ENCODE results near the gene CLCN4.

CLCN4 gene

DNA sequence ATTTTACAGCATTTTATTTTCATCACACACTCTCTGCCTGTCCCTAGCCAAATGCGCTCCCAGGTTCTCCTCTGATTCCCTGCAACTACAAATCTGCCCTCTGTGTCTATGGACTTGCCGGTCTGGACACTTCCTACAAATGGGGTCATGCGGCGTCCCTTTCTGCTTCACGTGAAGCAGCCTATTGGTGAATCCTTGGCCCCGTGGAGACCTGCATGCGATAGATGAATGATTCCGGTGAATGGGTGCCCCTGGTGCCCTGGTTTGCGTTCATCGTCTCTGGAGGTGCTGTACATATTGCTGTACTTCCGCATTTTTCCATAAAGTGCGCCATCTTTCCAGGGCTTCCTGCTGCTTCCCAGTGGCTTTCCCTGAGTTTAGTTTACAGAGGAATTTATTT is 27.5 kb upstream of the CLCN4 start:
- Histone ChIP-seq H3K79me2 (ENCODE audit: insufficient read depth, low read length) (no peaks in the 10 kb centered on the region), H3K36me3 (ENCODE audit: insufficient read depth, low read length) (no peaks in the 10 kb centered on the region), H3K4me1 (ENCODE audit: insufficient read depth, low read length, poor library complexity, severe bottlenecking) (no peaks in the 10 kb centered on the region), H3K4me2 (ENCODE audit: low read depth, low read length, poor library complexity, severe bottlenecking) (no peak overlapping the region), H3K9me3 (ENCODE audit: insufficient read depth, low read depth, low read length) (no peaks in the 10 kb centered on the region), H3K27me3 (ENCODE audit: insufficient read depth, low read length, poor library complexity, severe bottlenecking) (no peaks in the 10 kb centered on the region), H3F3A (ENCODE audit: low read depth) (no peaks in the 10 kb centered on the region), H3K9ac (ENCODE audit: low read depth, low read length, poor library complexity, severe bottlenecking) (no peak overlapping the region), H4K20me1 (ENCODE audit: insufficient read depth, low read length, poor library complexity, severe bottlenecking) (no peaks in the 10 kb centered on the region), H3K9me2 (replicated peaks; ENCODE audit: low read depth, low read length) (no peaks in the 10 kb centered on the region), H3K4me3 (ENCODE audit: low read length, poor library complexity, severe bottlenecking) (no peak overlapping the region), H2AFZ (ENCODE audit: low read length) (no peak overlapping the region)
- no peak for TF ChIP-seq EZH2phosphoT487 (IDR thresholded peaks at IDR 0.05; ENCODE audit: borderline replicate concordance)

DNA sequence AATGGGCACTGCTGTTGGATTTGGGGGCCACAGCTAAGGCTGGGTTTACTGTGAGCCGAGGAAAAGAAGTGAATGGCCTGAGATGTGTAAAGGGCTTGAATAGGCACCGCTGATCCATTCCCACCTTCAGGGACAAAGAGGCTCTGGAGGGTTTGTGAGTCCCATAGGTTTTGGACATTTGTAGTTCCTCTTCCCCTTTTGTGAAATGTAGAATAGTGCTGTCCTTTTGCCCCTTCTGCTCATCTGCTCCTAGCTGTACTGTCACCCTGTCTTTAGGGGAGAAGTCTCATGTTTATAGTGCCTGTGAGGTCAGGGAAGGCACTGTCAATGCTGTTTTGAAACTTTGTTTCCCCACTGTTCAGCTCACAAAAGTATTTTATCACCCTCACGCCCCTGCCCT is 26.4 kb upstream of the CLCN4 start:
- Histone ChIP-seq H3K36me3 (ENCODE audit: insufficient read depth, low read length) (no peaks in the 10 kb centered on the region), H3K27me3 (ENCODE audit: insufficient read depth, low read length, poor library complexity, severe bottlenecking) (no peaks in the 10 kb centered on the region), H3K9me3 (ENCODE audit: insufficient read depth, low read depth, low read length) (no peaks in the 10 kb centered on the region), H3K4me1 (ENCODE audit: insufficient read depth, low read length, poor library complexity, severe bottlenecking) (no peaks in the 10 kb centered on the region), H3K4me2 (ENCODE audit: low read depth, low read length, poor library complexity, severe bottlenecking) (no peak overlapping the region), H3K79me2 (ENCODE audit: insufficient read depth, low read length) (no peaks in the 10 kb centered on the region), H4K20me1 (ENCODE audit: insufficient read depth, low read length, poor library complexity, severe bottlenecking) (no peaks in the 10 kb centered on the region), H3F3A (ENCODE audit: low read depth) (no peaks in the 10 kb centered on the region), H2AFZ (ENCODE audit: low read length) (no peak overlapping the region), H3K4me3 (ENCODE audit: low read length, poor library complexity, severe bottlenecking) (no peak overlapping the region), H3K9me2 (replicated peaks; ENCODE audit: low read depth, low read length) (no peaks in the 10 kb centered on the region), H3K9ac (ENCODE audit: low read depth, low read length, poor library complexity, severe bottlenecking) (no peak overlapping the region)
- TF ChIP-seq, protein P1, sequence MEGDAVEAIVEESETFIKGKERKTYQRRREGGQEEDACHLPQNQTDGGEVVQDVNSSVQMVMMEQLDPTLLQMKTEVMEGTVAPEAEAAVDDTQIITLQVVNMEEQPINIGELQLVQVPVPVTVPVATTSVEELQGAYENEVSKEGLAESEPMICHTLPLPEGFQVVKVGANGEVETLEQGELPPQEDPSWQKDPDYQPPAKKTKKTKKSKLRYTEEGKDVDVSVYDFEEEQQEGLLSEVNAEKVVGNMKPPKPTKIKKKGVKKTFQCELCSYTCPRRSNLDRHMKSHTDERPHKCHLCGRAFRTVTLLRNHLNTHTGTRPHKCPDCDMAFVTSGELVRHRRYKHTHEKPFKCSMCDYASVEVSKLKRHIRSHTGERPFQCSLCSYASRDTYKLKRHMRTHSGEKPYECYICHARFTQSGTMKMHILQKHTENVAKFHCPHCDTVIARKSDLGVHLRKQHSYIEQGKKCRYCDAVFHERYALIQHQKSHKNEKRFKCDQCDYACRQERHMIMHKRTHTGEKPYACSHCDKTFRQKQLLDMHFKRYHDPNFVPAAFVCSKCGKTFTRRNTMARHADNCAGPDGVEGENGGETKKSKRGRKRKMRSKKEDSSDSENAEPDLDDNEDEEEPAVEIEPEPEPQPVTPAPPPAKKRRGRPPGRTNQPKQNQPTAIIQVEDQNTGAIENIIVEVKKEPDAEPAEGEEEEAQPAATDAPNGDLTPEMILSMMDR (conservative IDR thresholded peaks at IDR 0.05; ENCODE audit: low read length) = no peak
- no peak for TF ChIP-seq EZH2phosphoT487 (IDR thresholded peaks at IDR 0.05; ENCODE audit: borderline replicate concordance)

DNA sequence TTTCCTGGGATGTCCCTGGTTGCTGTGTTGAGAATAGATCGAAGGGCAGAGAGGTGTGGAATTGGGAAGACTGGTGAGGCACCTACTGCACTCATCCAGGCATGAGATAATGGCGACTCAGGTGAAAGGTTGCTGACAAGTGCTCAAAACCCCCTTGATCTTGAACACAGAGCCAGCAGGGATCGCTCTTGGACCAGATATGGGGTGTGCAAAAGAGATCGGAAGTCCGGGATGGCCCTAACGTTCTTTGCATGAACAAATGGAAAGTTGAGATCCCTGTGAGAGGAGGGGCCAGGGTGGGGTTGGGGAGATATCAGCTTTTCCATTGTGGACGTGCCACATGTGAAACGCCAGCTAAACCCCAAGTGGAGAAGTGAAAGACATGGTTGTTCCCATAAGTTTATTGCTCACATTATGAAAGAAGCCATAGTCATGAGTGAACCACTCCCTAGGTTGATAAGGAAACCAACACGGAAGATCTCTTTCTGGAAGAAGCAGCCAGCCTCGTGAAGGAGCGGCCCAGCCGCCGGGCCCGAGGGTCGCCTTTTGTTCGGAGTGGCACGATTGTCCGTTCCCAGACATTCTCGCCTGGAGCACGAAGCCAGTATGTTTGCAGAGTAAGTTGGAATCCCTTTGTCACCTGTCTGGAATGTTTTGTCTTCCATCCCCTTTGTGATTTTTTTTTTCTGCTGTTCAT is 22.6 kb upstream of the CLCN4 start:
- no peaks in the 10 kb centered on the region for H3K27me3 ChIP-seq (ENCODE audit: insufficient read depth, low read length, poor library complexity, severe bottlenecking)
- no peak overlapping the region for H3K4me2 ChIP-seq (ENCODE audit: low read depth, low read length, poor library complexity, severe bottlenecking)
- no peaks in the 10 kb centered on the region for H3K36me3 ChIP-seq (ENCODE audit: insufficient read depth, low read length)
- no peak overlapping the region for H3K9ac ChIP-seq (ENCODE audit: low read depth, low read length, poor library complexity, severe bottlenecking)
- no peak overlapping the region for H3K4me3 ChIP-seq (ENCODE audit: low read length, poor library complexity, severe bottlenecking)
- no peaks in the 10 kb centered on the region for H3K9me2 ChIP-seq (replicated peaks; ENCODE audit: low read depth, low read length)
- no peaks in the 10 kb centered on the region for H3K9me3 ChIP-seq (ENCODE audit: insufficient read depth, low read depth, low read length)
- no peak overlapping the region for H2AFZ ChIP-seq (ENCODE audit: low read length)
- H3F3A ChIP-seq (ENCODE audit: low read depth) = no peaks in the 10 kb centered on the region
- no peaks in the 10 kb centered on the region for H3K4me1 ChIP-seq (ENCODE audit: insufficient read depth, low read length, poor library complexity, severe bottlenecking)
- no peak for TF ChIP-seq EZH2phosphoT487 (IDR thresholded peaks at IDR 0.05; ENCODE audit: borderline replicate concordance)
- TF ChIP-seq, protein P1 (conservative IDR thresholded peaks at IDR 0.05; ENCODE audit: low read length) = no peak
- no peaks in the 10 kb centered on the region for H3K79me2 ChIP-seq (ENCODE audit: insufficient read depth, low read length)
- no peaks in the 10 kb centered on the region for H4K20me1 ChIP-seq (ENCODE audit: insufficient read depth, low read length, poor library complexity, severe bottlenecking)

DNA sequence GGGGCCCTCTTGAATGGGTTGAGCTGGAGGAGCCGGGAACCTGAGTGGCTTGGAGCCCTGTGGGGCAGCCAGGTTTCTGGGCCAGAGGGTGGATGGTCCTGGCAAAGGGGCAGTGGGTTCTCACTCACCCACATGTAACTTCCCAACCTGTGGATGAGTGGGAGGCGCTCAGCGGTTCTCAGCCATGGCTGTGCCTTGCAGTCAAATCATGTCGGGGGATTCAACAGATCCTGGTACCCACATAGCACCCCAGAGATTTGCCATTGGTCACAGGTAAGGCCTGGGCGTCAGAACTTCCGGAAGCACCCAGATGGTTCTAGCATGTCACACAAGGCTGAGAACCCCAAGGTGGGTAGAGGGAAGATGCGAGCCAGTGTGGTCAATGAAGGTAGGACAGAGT is 21.9 kb upstream of the CLCN4 start:
- H4K20me1 ChIP-seq (ENCODE audit: insufficient read depth, low read length, poor library complexity, severe bottlenecking) = no peaks in the 10 kb centered on the region
- TF ChIP-seq EZH2phosphoT487 (IDR thresholded peaks at IDR 0.05; ENCODE audit: borderline replicate concordance) = no peak
- TF ChIP-seq, protein P1 (conservative IDR thresholded peaks at IDR 0.05; ENCODE audit: low read length) = no peak
- no peaks in the 10 kb centered on the region for H3K4me1 ChIP-seq (ENCODE audit: insufficient read depth, low read length, poor library complexity, severe bottlenecking)
- H3K79me2 ChIP-seq (ENCODE audit: insufficient read depth, low read length) = no peaks in the 10 kb centered on the region
- H3K4me2 ChIP-seq (ENCODE audit: low read depth, low read length, poor library complexity, severe bottlenecking) = no peak overlapping the region
- H3K9me3 ChIP-seq (ENCODE audit: insufficient read depth, low read depth, low read length) = no peaks in the 10 kb centered on the region
- no peaks in the 10 kb centered on the region for H3K9me2 ChIP-seq (replicated peaks; ENCODE audit: low read depth, low read length)
- no peaks in the 10 kb centered on the region for H3K27me3 ChIP-seq (ENCODE audit: insufficient read depth, low read length, poor library complexity, severe bottlenecking)
- H3K9ac ChIP-seq (ENCODE audit: low read depth, low read length, poor library complexity, severe bottlenecking) = no peak overlapping the region
- H3K36me3 ChIP-seq (ENCODE audit: insufficient read depth, low read length) = no peaks in the 10 kb centered on the region
- H2AFZ ChIP-seq (ENCODE audit: low read length) = no peak overlapping the region
- H3F3A ChIP-seq (ENCODE audit: low read depth) = no peaks in the 10 kb centered on the region
- no peak overlapping the region for H3K4me3 ChIP-seq (ENCODE audit: low read length, poor library complexity, severe bottlenecking)
